PC-9 (cell line): ENCODE results near the gene ZNF2.

ENCODE experiments used
- CTCF ChIP-seq: fragments of 200-600 bp; sonication (generic); conservative IDR thresholded peaks from 2 replicates; pipeline ENCODE4 v1.6.1; 2017; ENCODE audit warnings: mixed run types, antibody characterized with exemption, mild to moderate bottlenecking, moderate library complexity
- EZH2 ChIP-seq: fragments of 200-600 bp; sonication (generic); IDR thresholded peaks from 2 replicates; pipeline ENCODE4 v1.8.0; 2017; ENCODE audit warnings: antibody characterized with exemption, low read depth

GRCh38 chr2:95159690-95160449 is 5.7 kb upstream of the ZNF2 start, which contains the start of gene ZNF514:
- no peak for TF ChIP-seq CTCF
- TF ChIP-seq EZH2 = no peak
